Measurements from ENCODE around the gene IL5RA.

Gene IL5RA

GRCh38 chr3:3110299-3110630, at the start of gene IL5RA:
TSS of gene IL5RA (minus strand) at chr3:3110374. CDS start at chr3:3104984, 5,390 bp downstream.
- no peak for DNase-seq (ENCODE audit: low read depth)

GRCh38 chr3:3157484-3157883, 47.3 kb upstream of the IL5RA start:
- DNase-seq (ENCODE audit: low read depth): no peak

- no peak for DNase-seq (ENCODE audit: low read depth)
Measured at GRCh38 chr3:3154879-3155610, 44.9 kb upstream of the IL5RA start.

- no peak for DNase-seq (ENCODE audit: low read depth)
Measured at GRCh38 chr3:3151513-3151912, 41.3 kb upstream of the IL5RA start.

GRCh38 chr3:3149560-3149959, 39.4 kb upstream of the IL5RA start:
- DNase-seq (ENCODE audit: low read depth): no peak

- DNase-seq (ENCODE audit: low read depth): no peak
Measured at GRCh38 chr3:3145831-3146230, 35.7 kb upstream of the IL5RA start.

- no peak for DNase-seq (ENCODE audit: low read depth)
Measured at GRCh38 chr3:3141939-3142338, 31.8 kb upstream of the IL5RA start.

- no peak for DNase-seq (ENCODE audit: low read depth)
Measured at GRCh38 chr3:3137526-3137925, 27.4 kb upstream of the IL5RA start.

- no peak for DNase-seq (ENCODE audit: low read depth)
Measured at GRCh38 chr3:3134750-3135448, 24.7 kb upstream of the IL5RA start.

- DNase-seq (ENCODE audit: low read depth): no peak
Measured at GRCh38 chr3:3133500-3133899, 23.3 kb upstream of the IL5RA start.

- DNase-seq (ENCODE audit: low read depth): no peak
Measured at GRCh38 chr3:3129579-3129978, 19.4 kb upstream of the IL5RA start.

GRCh38 chr3:3127432-3128010, 17.3 kb upstream of the IL5RA start:
- DNase-seq (ENCODE audit: low read depth): no peak

GRCh38 chr3:3126477-3127431, 16.6 kb upstream of the IL5RA start, which contains the start of gene TRNT1:
TSS of gene TRNT1 (plus strand) at chr3:3126940. CDS start at chr3:3129041, 2,101 bp downstream.
- DNase-seq (ENCODE audit: low read depth): peak; percentile 95

- DNase-seq (ENCODE audit: low read depth): no peak
Measured at GRCh38 chr3:3125977-3126376, 15.8 kb upstream of the IL5RA start.

- DNase-seq (ENCODE audit: low read depth): no peak
Measured at GRCh38 chr3:3119393-3119851, 9.2 kb upstream of the IL5RA start.

- no peak for DNase-seq (ENCODE audit: low read depth)
Measured at GRCh38 chr3:3117651-3118050, 7.5 kb upstream of the IL5RA start.

- no peak for DNase-seq (ENCODE audit: low read depth)
Measured at GRCh38 chr3:3113042-3113709, 3.0 kb upstream of the IL5RA start.

GRCh38 chr3:3110749-3111361, 681 bp upstream of the IL5RA start:
- no peak for DNase-seq (ENCODE audit: low read depth)

- DNase-seq (ENCODE audit: low read depth): no peak
Measured at GRCh38 chr3:3109407-3110298, 521 bp downstream of the IL5RA start.

GRCh38 chr3:3107858-3108257, 2.3 kb downstream of the IL5RA start:
- no peak for DNase-seq (ENCODE audit: low read depth)
